ENCODE results near the gene GPR37.

DNA sequence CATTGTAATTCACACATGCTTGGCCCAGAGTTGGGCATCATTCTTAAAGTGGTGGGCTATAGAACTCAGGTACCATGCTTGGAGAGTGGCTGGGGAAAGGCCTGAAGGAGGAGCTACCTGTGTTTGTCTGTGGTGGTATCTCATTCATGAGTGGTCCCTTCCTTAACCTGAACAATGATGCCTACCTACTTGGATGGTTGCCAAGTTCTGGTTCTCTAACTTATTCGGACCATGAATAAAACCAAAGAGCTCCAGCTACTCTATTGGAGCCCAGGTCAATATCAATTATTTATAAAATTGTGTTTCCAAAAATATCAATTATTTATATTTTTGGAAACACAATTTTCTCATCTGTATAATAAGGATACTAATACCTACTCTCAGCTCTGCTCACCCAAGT lies 2.9 kb upstream of the GPR37 start:
- TF ChIP-seq, protein P1, sequence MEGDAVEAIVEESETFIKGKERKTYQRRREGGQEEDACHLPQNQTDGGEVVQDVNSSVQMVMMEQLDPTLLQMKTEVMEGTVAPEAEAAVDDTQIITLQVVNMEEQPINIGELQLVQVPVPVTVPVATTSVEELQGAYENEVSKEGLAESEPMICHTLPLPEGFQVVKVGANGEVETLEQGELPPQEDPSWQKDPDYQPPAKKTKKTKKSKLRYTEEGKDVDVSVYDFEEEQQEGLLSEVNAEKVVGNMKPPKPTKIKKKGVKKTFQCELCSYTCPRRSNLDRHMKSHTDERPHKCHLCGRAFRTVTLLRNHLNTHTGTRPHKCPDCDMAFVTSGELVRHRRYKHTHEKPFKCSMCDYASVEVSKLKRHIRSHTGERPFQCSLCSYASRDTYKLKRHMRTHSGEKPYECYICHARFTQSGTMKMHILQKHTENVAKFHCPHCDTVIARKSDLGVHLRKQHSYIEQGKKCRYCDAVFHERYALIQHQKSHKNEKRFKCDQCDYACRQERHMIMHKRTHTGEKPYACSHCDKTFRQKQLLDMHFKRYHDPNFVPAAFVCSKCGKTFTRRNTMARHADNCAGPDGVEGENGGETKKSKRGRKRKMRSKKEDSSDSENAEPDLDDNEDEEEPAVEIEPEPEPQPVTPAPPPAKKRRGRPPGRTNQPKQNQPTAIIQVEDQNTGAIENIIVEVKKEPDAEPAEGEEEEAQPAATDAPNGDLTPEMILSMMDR (IDR thresholded peaks at IDR 0.05): no peak
- no peak for TF ChIP-seq POLR2AphosphoS5 (IDR thresholded peaks at IDR 0.05; ENCODE audit: insufficient read depth in 1 of 2, low read depth in 1 of 2)

Data from vagina (tissue), 2 donors.